ENCODE results near the gene GAS7. TPM values are rescaled to one million over a fixed set of nuclear protein-coding genes. Genes with fewer than 3 reads are reported as not detected.

Gene GAS7
- total RNA-seq, 1 experiment from 2014 or later, result 6.0 TPM

DNA sequence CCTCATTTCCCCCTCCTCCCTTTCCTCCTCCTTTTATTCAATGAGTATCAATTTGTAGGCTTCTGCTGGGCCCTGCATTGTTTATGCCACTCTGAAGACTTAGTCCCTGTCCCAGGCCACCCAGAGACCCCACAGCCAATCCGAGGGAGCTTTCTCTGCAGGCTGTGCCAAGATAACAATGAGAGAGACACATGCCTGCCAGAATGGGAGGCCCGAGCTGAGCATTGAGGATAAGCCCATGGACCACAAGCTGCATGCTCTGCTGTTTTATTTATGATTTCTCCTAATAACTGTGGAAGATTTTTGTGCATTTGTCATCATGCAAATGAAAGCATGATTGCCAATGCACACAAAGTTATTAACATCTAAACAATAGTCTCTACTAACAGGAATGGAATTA, 296.3 kb downstream of the GAS7 start:
- no peaks in the 10 kb centered on the region for H3K4me1 ChIP-seq (ENCODE audit: insufficient read depth, low read length)
- H3K14ac ChIP-seq (ENCODE audit: insufficient read depth, low read length), result no peak overlapping the region
- H3T11ph ChIP-seq (ENCODE audit: low read length), result no peak overlapping the region
- no peaks in the 10 kb centered on the region for H3K23me2 ChIP-seq (ENCODE audit: insufficient read length, low read depth, low read length, poor library complexity, severe bottlenecking)
- no peak overlapping the region for H3K4ac ChIP-seq (ENCODE audit: low read depth, low read length)
- H3K36me3 Mint-ChIP-seq (ENCODE audit: insufficient read depth in 1 of 3, low read depth in 3 of 3), result no peaks in the 10 kb centered on the region
- no peak overlapping the region for H2BK15ac ChIP-seq (ENCODE audit: low read depth, low read length)
- no peak overlapping the region for H4K91ac ChIP-seq (ENCODE audit: insufficient read length, low read depth, low read length)
- no peak overlapping the region for H3K56ac ChIP-seq (ENCODE audit: insufficient read length, low read depth, low read length)
- TF ChIP-seq, protein P1, sequence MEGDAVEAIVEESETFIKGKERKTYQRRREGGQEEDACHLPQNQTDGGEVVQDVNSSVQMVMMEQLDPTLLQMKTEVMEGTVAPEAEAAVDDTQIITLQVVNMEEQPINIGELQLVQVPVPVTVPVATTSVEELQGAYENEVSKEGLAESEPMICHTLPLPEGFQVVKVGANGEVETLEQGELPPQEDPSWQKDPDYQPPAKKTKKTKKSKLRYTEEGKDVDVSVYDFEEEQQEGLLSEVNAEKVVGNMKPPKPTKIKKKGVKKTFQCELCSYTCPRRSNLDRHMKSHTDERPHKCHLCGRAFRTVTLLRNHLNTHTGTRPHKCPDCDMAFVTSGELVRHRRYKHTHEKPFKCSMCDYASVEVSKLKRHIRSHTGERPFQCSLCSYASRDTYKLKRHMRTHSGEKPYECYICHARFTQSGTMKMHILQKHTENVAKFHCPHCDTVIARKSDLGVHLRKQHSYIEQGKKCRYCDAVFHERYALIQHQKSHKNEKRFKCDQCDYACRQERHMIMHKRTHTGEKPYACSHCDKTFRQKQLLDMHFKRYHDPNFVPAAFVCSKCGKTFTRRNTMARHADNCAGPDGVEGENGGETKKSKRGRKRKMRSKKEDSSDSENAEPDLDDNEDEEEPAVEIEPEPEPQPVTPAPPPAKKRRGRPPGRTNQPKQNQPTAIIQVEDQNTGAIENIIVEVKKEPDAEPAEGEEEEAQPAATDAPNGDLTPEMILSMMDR (conservative IDR thresholded peaks at IDR 0.05), result no peak
- no peak overlapping the region for H3K4me3 Mint-ChIP-seq
- H2BK20ac ChIP-seq (ENCODE audit: low read depth, low read length, poor library complexity, severe bottlenecking), result no peak overlapping the region
- peaks cover 5 to 34% of the 10 kb centered on the region in 2 experiments; a peak in 3 of 4 replicates for H3K4me1 Mint-ChIP-seq
- no peak overlapping the region for H3K18ac ChIP-seq (ENCODE audit: insufficient read length, low read depth, low read length)
- no peak overlapping the region for H4K8ac ChIP-seq (replicated peaks; ENCODE audit: insufficient read length, low read depth, low read length)
- H2AFZ ChIP-seq (ENCODE audit: low read length), result no peak overlapping the region
- WGBS (ENCODE audit: extremely low coverage, insufficient read length, low lambda C conversion rate), result no CpG with 5 or more reads among the region's 2 CpGs
- H3K79me1 ChIP-seq (ENCODE audit: insufficient read depth, low read depth, low read length, poor library complexity, severe bottlenecking), result no peaks in the 10 kb centered on the region
- H3K4me2 ChIP-seq (ENCODE audit: insufficient read depth, insufficient read length, low read length), result no peak overlapping the region
- no peaks in the 10 kb centered on the region; the same call in 1 of the 2 replicates for H3K27me3 ChIP-seq (ENCODE audit: insufficient read depth, low read length)
- H2BK5ac ChIP-seq (ENCODE audit: insufficient read length, low read length), result no peak overlapping the region
- no peaks in the 10 kb centered on the region for H4K20me1 ChIP-seq (ENCODE audit: control insufficient read depth, insufficient read depth, insufficient read length)
- H3K79me2 ChIP-seq (ENCODE audit: insufficient read depth, low read length), result no peaks in the 10 kb centered on the region
- no peak overlapping the region for H3K23ac ChIP-seq (ENCODE audit: insufficient read length, low read depth, low read length)
- DNase-seq, result no peak
- H4K5ac ChIP-seq (ENCODE audit: insufficient read length, low read depth, low read length), result no peak overlapping the region
- no peak overlapping the region; a peak in 1 of 7 replicates for H3K27ac Mint-ChIP-seq
- no peak overlapping the region for H3K27ac ChIP-seq (ENCODE audit: insufficient read length, low read depth, low read length)
- no peak overlapping the region for H2BK120ac ChIP-seq (ENCODE audit: low read depth, low read length, poor library complexity, severe bottlenecking)
- no peak overlapping the region for H2AK5ac ChIP-seq (ENCODE audit: insufficient read length, low read length)
- H2BK12ac ChIP-seq (ENCODE audit: insufficient read length, low read depth, low read length), result no peak overlapping the region
- H3K9me3 ChIP-seq (ENCODE audit: control insufficient read depth, low read depth, low read length), result no peaks in the 10 kb centered on the region
- H3K9ac ChIP-seq (ENCODE audit: extremely low read depth, insufficient read length, low read length), result no peak overlapping the region
- no peaks in the 10 kb centered on the region for H3K9me3 Mint-ChIP-seq
- no peaks in the 10 kb centered on the region; the same call in 1 of the 2 replicates for H3K27me3 Mint-ChIP-seq (ENCODE audit: low read depth)
